HG02852 (cell line): ENCODE data around the gene GPR37.
A peak's percentile ranks its signal among the peaks of the same experiment; 100 is the strongest.

Experiments used
- ATAC-seq: cut with Tn5 transposase; IDR thresholded peaks from one replicate; pipeline ENCODE4 v1.9.1; 2021; ENCODE audit warnings: mild to moderate bottlenecking, moderate library complexity; ENCODE audit not compliant: unreplicated experiment

GPR37 gene

DNA sequence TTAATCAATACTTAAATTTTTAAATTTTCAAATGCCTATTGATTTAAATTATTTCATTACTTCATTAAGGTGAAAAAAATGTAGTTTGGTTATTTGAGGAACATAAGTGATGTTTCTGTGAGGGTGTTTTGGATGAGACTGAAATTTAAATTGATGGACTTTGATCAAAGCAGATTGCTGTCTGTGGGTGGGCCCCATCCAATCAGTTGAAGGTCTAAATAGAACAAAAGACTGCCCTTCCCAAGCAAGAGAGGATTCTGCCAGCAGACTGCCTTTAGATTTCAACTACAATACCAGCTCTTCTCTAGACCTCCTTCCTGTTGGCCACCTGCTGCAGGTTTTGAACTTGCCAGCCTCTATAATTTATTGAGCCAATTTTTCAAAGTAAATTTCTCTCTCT, 14.5 kb upstream of the GPR37 start:
- ATAC-seq, result no peak

DNA sequence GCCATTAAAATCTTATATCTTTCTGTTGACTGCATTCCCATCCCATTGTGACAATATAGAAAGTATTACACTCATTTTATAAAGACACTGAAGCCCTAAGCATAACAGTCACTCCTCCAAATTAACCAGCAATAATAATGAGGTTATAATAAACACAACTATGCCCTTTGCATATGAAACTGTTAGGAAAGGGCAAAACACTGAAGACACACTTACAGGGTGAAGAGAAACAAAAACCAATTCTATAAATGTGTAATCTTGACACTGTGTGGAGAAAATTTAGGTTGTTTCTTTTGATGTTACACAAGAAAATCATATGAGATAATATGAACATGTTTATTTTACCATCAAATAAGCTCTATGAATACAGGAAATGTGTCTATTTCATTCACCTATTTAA, 14.0 kb upstream of the GPR37 start:
- ATAC-seq, result no peak

DNA sequence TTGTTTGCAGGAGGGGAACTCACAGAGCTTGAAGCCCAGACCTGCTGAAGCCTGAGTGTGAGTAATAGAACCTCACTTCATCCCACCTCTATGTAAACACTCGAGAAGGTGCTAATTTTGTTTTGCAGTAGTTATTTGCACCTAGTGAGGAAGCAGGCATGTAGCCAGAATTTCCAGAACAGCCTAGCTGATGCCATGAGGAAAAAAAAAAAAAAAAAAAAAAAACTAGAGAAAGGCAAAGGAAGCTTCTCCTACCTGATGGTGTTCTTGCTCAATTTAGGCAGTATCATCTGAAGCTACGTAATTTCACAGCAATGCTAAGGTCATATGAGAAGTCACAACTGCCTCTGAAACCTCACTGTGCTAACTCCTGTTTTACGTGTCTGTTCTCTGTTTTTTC, 13.6 kb upstream of the GPR37 start:
- no peak for ATAC-seq

DNA sequence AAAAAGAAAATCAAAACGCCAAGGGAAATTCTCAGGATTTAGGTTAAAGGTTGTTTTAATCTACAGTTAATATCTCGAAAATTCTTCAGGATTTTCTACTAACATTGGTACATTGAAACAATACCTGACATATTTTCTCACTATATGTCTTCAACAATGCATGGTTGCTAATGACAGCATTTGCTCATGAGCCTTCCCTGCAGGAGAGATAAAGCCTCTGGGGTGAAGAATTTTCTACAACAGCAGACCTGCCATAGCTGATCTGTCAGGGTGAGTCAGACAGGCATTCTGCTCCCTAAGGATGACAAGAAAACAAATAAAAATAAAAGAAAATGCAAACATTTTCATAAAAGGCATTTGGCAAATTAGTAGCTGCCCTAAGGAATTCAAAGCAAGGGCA, 11.7 kb upstream of the GPR37 start:
- no peak for ATAC-seq

DNA sequence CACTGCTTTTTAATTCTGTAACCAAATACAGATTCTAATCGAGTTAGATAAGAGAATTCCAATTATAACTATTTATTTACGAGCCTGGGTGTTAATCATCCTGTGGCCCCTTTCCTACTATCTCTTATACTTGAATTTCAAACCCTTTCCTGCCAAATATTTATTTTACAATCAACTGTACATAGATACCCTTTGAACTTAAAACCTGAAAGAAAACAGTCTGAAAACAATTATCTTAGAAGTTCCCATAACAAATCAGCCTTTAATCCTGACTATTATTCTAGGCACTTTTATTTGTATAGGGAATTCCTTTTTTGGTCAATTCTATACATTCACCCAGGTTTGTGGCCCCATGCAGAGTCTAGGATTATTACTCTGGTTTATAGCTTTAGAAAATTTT, 10.6 kb upstream of the GPR37 start:
- ATAC-seq, result no peak

DNA sequence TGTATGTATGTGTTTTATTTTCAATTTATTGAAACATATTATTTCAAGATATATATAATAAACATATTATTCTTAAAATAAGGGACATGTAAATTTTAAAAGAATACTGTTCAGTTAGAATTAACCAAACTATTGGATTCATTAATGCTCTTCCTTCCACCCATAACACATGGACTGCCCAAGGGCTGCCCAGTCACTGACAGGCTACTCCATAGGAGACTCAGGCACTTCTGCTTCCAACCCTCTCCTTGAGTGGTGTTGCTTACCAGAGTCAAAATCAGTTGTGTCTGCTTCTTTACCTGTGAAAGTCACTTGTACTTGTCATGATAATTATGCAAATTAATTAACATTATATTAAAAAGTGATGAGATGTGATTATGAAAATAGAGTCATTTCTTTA, 9.8 kb upstream of the GPR37 start:
- no peak for ATAC-seq

DNA sequence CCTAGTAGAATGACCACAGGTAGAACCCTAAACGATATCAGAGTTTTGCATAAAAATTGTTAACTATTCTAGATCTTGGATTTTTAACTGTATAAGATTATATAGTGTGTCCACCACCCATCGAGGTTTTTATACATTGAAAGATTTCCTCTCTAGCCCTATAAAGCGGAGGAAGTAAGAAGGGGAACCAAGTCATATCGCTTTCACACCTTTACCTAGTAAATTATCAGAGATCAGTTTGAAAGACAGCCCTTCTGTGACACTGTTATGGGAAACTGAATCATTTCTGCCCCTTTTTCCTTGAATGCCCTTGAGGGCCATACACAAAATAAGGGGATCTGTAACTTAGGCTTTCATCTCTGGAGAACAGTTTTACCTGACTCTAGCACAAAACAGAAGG, 8.3 kb upstream of the GPR37 start:
- ATAC-seq, result no peak

DNA sequence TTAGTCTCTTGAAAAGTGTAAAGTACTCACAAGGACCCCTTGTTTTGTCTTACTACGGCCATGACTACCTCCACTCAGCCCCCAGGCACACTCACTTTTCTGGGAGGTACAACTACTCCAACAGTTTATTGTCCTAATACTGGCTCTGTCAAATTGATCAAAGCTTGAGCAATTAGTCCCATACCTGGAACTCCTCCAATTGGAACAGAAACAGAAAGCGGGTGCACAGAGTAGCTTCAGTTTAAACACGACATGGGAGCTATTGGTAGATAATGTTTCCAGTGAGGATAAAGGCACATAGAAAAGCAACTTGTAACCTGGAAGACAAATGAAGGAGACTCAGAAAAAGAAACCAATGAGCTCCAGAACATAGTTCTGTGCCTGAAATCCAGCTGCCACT, 7.7 kb upstream of the GPR37 start:
- ATAC-seq, result no peak

DNA sequence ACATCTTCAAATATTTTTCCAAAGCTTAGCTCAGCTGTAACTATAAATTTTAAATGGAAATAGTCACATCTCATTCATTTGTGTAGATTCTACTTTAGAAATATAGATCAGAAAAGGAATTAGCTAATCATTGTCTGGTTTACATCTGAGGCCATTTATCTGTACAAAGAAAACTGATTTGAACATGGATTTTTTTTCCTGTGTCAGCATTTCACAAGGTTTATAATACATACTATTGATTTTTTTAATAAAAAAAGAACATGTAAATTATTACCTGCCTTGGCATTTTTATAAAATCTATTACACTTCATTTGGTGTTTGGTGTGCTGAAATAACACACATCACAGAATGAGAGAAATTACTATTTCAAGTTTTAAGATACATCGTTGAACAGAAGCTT, 3.5 kb upstream of the GPR37 start:
- no peak for ATAC-seq

DNA sequence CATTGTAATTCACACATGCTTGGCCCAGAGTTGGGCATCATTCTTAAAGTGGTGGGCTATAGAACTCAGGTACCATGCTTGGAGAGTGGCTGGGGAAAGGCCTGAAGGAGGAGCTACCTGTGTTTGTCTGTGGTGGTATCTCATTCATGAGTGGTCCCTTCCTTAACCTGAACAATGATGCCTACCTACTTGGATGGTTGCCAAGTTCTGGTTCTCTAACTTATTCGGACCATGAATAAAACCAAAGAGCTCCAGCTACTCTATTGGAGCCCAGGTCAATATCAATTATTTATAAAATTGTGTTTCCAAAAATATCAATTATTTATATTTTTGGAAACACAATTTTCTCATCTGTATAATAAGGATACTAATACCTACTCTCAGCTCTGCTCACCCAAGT, 2.9 kb upstream of the GPR37 start:
- no peak for ATAC-seq

DNA sequence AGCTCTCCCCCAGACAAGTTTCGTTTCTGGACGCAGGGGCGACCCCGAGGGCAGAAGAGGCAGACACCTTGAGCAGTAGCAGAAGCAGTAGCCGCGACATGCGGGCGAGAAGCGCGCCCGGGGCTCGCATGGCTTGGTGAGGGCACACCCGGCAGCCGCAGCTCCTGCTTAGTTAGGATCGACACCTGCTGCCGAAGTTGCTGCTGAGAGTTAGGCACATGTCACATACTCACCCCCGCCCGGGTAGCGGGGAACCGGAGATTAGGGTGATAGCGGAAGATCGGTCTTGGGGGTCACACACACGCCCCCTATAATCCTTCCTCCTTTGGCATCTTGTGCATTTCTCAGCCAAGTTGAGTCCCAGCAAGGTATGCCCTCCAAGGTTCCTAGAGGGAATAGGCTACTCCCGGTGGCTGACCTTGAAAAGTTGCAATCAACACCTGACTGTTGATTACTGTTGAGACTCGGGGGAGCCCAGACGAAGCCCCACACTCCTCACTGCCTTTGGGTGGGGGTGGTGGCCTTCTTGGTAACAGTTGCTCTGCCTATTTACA, 668 bp downstream of the GPR37 start:
- peak; percentile 32 for ATAC-seq

DNA sequence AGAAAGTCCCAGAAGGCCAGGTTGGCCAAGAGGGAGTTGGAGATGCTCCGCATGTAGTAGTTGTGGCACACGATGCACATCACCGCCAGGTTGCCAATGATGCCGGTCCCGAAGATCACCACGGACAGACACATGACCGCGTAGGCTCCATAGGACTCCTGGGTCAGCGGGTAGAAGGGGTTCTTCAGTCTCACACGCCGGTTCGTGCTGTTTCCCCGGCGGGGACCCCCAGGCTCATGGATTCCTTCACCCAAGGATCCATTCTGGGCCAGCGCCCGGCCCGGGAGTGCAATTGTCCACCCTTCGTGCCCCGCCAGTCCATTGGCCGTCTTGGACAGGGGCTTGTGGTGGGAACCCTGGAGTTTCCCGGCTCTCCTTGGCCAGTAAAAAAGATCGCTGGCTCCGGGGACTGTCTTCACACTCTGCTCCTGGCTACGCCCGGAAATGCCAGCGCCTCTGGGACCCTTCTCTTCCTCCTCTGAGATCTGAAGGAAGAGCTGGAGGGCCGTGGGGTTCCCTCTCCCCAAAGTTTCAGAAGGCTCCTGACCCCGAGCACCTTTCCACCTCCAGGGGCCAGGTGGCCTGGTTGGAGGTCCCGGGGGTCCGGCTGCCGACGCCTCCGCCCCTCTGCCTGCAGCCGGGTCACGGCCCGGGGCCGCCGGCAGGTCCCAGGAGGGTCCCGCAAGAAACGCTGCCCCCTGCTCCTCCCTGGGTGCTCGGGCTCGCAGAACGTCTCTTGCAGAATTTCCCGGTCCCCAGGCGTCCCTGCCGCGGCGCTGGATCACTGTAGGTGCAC, 1.3 kb downstream of the GPR37 start:
- ATAC-seq, result no peak

DNA sequence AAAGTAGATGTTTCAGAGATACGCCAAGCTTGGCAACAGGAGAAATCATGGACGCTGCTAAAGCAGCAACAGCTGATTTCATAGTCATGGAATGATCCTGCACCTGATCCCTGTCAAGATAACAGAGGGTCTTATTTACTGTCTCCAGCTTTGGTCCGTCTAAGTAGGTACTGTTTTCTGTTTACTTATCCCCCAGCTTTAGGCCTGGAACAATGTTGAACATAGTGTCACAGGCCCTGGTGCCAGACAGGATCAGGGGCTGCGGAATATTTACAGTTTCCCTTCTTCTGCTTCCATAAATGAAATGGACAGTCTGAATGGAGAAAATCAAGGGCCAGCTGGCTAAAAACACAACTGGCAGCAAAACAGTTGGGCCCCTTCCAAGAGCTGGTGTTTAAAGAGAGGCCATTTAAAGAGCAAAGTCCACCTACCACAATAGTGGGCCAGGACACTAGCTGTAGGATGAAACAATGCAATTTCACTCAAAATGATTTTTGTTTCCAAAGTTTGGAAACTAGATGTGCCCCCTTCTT, 2.9 kb downstream of the GPR37 start:
- no peak for ATAC-seq

DNA sequence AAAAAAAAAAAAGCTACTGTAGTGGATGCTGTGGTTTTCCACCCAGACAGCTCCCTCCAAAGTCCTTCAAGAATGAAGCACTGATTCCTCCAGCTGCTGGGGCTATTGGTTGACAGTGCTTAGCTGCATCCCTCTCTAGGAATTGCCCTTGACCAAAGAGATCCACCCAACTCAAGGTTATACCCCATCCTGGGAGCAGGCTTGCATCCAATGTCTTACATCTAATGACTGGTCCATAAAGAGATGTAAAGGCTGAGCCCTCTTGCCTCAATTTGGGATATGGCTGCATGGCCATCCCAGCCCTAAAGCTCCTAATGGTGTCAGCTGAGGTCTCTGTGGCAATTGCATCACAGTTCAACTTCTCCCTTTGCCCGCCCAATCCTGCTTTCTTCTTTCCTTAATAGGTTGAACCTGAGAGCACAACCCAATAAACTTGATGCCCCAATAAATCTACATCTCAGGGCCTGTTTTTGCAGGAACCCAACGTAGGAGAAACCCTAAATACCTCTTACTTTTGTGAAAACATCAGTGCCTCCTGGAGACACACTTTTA, 4.4 kb downstream of the GPR37 start:
- no peak for ATAC-seq

DNA sequence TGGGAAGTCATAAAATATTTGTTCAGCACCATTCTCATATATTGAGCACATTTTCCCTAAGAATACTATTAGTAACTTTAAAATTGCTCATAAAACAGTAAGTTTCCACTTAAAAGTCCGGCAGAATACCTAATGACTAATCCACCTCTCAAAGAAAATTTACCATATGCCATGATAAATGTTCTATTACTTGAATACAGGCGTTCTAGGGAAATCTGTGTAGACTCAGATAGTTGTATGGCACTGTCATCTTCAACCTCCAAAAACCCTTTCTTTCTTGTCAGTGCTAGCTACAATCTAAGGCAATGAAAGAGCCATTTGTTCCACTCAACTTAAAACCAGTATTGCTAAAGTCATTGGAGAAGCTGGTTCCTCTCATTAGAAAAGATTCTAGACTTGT, 7.3 kb downstream of the GPR37 start:
- ATAC-seq, result no peak

DNA sequence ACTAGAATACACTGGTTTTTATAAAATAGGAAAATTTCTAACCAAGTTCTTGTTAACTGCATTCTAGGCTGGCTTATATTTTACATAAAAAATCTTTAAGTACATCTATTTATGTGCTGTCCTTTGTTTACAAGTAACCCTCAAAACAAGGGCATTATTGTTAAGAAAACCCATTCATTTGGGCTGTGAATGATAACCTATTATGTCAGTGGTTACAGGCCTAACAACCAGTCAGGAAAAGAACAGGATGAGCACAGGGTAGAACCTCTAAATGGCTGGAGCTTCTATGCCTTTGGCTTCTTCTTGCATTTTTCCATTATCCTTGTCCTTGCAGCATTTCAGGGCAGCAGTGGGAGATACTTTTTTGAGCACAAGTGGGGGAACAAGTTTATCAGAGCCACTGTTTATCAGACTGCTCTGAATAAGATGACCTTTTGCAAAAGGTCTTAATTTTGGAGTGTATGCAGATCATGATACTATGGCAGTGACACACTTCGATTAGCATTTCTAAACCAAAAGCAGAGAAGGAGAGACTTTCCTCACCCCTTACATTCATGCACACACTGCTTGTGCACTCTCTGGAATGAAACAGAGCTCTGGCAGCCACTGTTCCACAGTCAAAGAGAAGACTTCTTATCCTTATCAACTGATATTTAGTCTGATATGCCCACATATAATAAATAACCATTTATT, 10.9 kb downstream of the GPR37 start:
- ATAC-seq, result no peak

DNA sequence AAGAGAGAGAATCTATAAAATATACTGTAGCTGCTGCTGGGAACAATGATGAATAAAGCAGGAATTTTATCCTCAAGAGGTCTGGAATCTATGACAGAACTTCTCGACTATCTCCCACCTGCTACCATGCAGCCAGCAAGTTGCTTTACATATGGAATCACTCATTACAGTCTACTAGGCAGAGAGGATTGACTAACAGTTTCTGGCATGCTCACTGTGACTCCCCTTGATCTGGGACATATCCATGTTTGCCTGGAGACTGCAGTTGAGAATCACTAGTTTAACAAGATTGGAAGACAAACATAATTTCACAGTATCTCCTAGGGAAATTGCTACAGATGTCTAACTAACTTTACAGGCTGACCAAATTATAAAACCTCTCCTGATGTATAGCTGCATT, 13.3 kb downstream of the GPR37 start:
- ATAC-seq, result no peak

DNA sequence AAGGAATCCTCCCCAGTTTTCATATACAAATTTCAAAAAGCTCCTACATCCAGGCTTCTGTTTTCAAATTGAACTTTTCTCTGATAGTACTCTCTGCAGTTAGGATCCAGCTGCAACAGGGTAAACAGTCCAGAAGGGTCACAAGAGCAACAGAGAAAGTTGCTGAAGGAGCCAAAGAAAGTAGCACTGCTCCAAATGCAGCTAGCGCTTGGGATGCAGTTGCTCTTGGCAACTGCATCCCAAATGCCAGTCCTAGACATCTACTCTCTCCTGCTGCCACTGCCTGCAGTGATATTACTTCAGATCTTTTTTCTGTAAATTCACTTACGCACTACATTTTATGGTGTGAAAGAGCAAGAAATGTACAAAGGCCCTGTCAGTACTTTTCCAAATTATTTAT, 14.6 kb downstream of the GPR37 start:
- no peak for ATAC-seq

DNA sequence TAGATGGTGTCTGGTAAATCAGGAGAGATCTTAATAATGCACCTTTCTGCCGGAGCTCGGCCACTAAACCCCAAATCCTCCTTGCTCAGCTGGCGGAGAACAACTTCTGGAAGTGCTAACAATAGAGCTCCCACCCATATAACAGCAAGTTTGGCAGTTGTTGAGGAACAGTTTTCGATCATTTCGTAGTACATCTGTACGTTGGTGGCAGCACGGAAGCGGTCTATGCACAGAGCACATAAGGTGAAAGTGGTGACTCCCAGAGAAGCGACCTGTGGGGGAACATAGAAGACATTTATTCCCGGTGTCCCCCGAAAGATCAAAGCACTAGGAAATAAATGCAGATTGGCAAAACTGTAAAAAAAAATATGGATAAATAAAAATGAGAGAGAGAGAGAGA, 18.5 kb downstream of the GPR37 start:
- no peak for ATAC-seq

DNA sequence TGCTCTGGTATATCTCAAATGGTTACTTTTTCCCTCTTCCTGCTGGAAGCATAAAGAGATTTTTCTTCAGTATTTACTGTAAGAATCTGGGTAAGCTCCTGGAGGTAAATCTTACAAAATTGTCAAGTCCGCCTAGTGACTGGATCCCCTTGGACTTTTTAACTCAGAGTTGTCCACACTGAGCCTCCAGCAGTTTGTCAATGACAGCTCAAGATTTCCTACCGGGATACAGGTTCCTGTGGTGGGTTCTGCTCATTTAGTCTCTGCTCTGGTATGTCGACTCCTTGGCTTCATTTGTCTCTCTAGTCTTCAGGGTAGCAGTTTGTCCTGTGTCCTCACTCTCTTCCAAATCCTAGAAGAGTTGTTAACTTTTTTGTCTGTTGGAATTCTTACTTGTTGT, 27.0 kb downstream of the GPR37 start:
- no peak for ATAC-seq

DNA sequence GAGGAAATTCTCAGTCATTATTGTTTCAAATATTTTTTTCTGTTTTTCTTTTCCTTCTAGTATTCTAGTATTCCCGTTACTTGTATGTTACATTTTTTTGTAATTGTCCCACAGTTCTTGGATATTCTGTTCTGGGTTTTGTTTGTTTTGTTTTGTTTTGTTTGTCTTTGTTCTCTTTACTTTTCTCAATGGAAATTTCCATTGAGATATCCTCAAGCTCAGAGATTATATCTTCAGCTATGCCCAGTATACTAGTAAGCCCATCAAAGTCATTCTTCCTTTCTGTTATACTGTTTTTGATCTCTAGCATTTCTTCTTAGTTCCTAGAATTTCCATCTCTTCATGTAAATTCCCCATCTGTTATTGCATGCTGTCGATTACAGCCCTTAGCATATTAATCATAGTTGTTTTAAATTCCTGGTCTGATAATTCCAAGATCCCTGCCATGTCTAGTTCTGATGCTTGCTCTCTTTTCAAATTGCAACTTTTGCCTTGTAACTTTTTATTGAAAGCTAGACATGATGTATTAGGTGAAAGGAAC, 27.8 kb downstream of the GPR37 start:
- ATAC-seq, result no peak

DNA sequence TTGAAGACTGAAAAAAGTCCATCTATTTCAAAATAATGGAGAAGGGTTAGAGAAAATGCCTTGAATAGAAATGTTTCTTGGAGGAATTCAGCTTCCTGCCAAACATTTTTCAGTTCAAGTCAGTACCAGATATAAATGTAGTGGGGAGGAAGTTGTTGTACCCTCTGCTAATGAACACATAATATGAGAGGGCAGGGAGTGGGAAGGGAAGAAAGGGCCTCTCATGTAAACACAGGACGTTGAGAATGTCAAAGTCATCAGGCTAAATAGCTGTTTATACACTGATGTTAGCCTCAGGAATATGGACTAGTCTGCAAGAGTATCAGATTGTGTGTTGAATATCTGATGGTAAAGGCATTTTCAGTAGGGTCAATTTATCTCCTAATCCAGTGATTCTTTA, 37.0 kb downstream of the GPR37 start:
- no peak for ATAC-seq
